A673 (cell line): Measurements from ENCODE around the gene EXOC3L4. TPM values are rescaled to one million over a fixed set of nuclear protein-coding genes. Genes with fewer than 3 reads are reported as not detected.
"Not testable (repeated sequence)": the region's sequence is repeated elsewhere in the genome, so short reads cannot be mapped to it uniquely, and the experiment has no call there.

Experiments used
- BruUV-seq: library from RNA; stranded (reverse); fragments of 400-500 nt; replicated peaks from 2 replicates; lab custom pipeline; 2021; lab: Mats Ljungman, UMichigan
- CTCF ChIA-PET: fragments of 300-600 bp; sonication (Branson Sonifier 250); formaldehyde crosslinking; loops from one replicate; lab custom pipeline; 2022; ENCODE audit warnings: antibody characterized with exemption; lab: Charles Lee
- POLR2A ChIA-PET: fragments of 300-600 bp; sonication (Branson Sonifier 250); formaldehyde crosslinking; loops from one replicate; lab custom pipeline; 2022; ENCODE audit warnings: antibody characterized with exemption; ENCODE audit not compliant: low non-redundant PET; lab: Charles Lee
- DNase-seq: peaks from one replicate; pipeline ENCODE4 v3.0.0-alpha.2; 2015; ENCODE audit warnings: low spot score
- H3K27ac ChIP-seq: fragments of 200-600 bp; sonication (generic); 2 replicates; pipeline ENCODE4 v1.5.1; 2016; ENCODE audit warnings: mixed run types, low read depth, mild to moderate bottlenecking, mixed read lengths, antibody characterized with exemption, low read length; ENCODE audit not compliant: poor library complexity, severe bottlenecking
- H3K27me3 ChIP-seq: fragments of 200-600 bp; sonication (generic); replicated peaks from 2 replicates; pipeline ENCODE4 v1.6.1; 2017; ENCODE audit warnings: mixed run types, low read depth, mild to moderate bottlenecking, mixed read lengths, antibody characterized with exemption, low read length; ENCODE audit not compliant: insufficient read depth, poor library complexity
- H3K36me3 ChIP-seq: fragments of 200-600 bp; sonication (generic); 2 replicates; pipeline ENCODE4 v1.6.1; 2016; ENCODE audit warnings: mixed run types, mild to moderate bottlenecking, mixed read lengths, antibody characterized with exemption, low read length; ENCODE audit not compliant: insufficient read depth, poor library complexity, severe bottlenecking
- H3K4me1 ChIP-seq: fragments of 200-600 bp; sonication (generic); 2 replicates; pipeline ENCODE4 v1.6.1; 2017; ENCODE audit warnings: mixed run types, mild to moderate bottlenecking, mixed read lengths, antibody characterized with exemption, low read length; ENCODE audit not compliant: insufficient read depth, poor library complexity, severe bottlenecking
- H3K4me3 ChIP-seq: fragments of 200-600 bp; sonication (generic); 2 replicates; pipeline ENCODE4 v1.5.1; 2016; ENCODE audit warnings: low read depth, mixed run types, mild to moderate bottlenecking, mixed read lengths, low read length; ENCODE audit not compliant: poor library complexity, severe bottlenecking
- H3K9me3 ChIP-seq: fragments of 200-600 bp; sonication (generic); 2 replicates; pipeline ENCODE4 v1.6.1; 2016; ENCODE audit warnings: mixed run types, low read depth, mild to moderate bottlenecking, mixed read lengths, antibody characterized with exemption, low read length; ENCODE audit not compliant: poor library complexity, severe bottlenecking
- EZH2 ChIP-seq: fragments of 200-600 bp; sonication (generic); IDR thresholded peaks from 2 replicates; pipeline ENCODE4 v1.6.1; 2017; ENCODE audit warnings: borderline replicate concordance, low read depth, mild to moderate bottlenecking, mixed read lengths, antibody characterized with exemption, low read length; ENCODE audit not compliant: poor library complexity, severe bottlenecking
- intact Hi-C: fragments of 100-400 bp; cut with micrococcal nuclease; formaldehyde crosslinking; loops from one replicate; pipeline ENCODE4 v1.10.0; 2022; ENCODE audit not compliant: unreplicated experiment
- total RNA-seq: library from RNA; stranded (reverse); gene quantifications from 2 replicates; pipeline ENCODE4 v1.2.3, GENCODE V29; 2021
- TF ChIP-seq, protein P1 (sequence below): fragments of 300-800, 200-600 bp; sonication (generic); conservative IDR thresholded peaks from 2 replicates; pipeline ENCODE4 v1.5.1; 2017; ENCODE audit warnings: low read depth, mild to moderate bottlenecking, antibody characterized with exemption, low read length, moderate library complexity, mixed read lengths

The EXOC3L4 gene
- total RNA-seq, 1 experiment from 2014 or later: not detected

DNA sequence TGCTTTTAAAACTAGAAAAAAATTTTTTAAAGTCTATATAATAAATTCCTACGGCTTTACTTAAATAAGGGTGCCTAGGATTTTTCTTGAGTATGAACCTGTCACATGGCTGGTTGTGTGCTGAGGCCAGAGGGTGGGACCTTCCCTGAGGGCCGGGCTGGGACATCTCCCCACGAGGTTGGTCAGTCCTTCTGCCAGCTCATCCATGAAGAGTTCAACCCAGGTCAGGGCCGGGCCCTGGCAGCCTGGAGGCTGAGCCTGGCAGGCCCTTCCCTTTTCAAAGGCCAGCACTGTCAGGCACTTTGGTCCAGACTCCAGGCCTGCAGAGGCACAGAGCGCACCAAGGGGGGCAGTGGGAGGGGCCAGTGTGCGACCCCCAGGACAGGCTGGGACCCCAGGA, 60.5 kb downstream of the EXOC3L4 start:
- TF ChIP-seq, protein P1, sequence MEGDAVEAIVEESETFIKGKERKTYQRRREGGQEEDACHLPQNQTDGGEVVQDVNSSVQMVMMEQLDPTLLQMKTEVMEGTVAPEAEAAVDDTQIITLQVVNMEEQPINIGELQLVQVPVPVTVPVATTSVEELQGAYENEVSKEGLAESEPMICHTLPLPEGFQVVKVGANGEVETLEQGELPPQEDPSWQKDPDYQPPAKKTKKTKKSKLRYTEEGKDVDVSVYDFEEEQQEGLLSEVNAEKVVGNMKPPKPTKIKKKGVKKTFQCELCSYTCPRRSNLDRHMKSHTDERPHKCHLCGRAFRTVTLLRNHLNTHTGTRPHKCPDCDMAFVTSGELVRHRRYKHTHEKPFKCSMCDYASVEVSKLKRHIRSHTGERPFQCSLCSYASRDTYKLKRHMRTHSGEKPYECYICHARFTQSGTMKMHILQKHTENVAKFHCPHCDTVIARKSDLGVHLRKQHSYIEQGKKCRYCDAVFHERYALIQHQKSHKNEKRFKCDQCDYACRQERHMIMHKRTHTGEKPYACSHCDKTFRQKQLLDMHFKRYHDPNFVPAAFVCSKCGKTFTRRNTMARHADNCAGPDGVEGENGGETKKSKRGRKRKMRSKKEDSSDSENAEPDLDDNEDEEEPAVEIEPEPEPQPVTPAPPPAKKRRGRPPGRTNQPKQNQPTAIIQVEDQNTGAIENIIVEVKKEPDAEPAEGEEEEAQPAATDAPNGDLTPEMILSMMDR: no peak
- TF ChIP-seq EZH2: no peak
- ChIA-PET CTCF (no interaction called here), POLR2A (no interaction called here)
- BruUV-seq: no TSS peak
- Histone ChIP-seq H3K4me3 (no peak overlapping the region), H3K4me1 (no peaks in the 10 kb centered on the region), H3K36me3 (no peaks in the 10 kb centered on the region), H3K27ac (no peak overlapping the region), H3K27me3 (no peaks in the 10 kb centered on the region), H3K9me3 (no peaks in the 10 kb centered on the region)
- no peak for DNase-seq
- intact Hi-C loops: no loop called here

GRCh38 chr14:103155416-103155815, 60.9 kb downstream of the EXOC3L4 start:
- CTCF ChIA-PET: not testable (repeated sequence)

GRCh38 chr14:103155826-103156394, 61.4 kb downstream of the EXOC3L4 start:
- Histone ChIP-seq H3K9me3 (no peaks in the 10 kb centered on the region), H3K36me3 (no peaks in the 10 kb centered on the region), H3K27ac (no peak overlapping the region), H3K4me3 (no peak overlapping the region), H3K4me1 (no peaks in the 10 kb centered on the region), H3K27me3 (no peaks in the 10 kb centered on the region)
- ChIA-PET POLR2A (no interaction called here), CTCF (no interaction called here)
- no peak for DNase-seq
- intact Hi-C loops: no loop called here
- BruUV-seq: no TSS peak
- TF ChIP-seq, protein P1: no peak
- no peak for TF ChIP-seq EZH2

More at GRCh38 chr14:103155416-103155815, 60.9 kb downstream of the EXOC3L4 start:
- H3K4me1 ChIP-seq, intact Hi-C loops, H3K36me3 ChIP-seq, H3K27ac ChIP-seq, H3K27me3 ChIP-seq, H3K9me3 ChIP-seq, BruUV-seq, H3K4me3 ChIP-seq, DNase-seq, POLR2A ChIA-PET: not testable (repeated sequence)
